ENCODE data around the gene SIDT2. TPM values are rescaled to one million over a fixed set of nuclear protein-coding genes. Genes with fewer than 3 reads are reported as not detected.

SIDT2 gene
- total RNA-seq, 1 experiment from 2014 or later: 27.6 TPM

DNA sequence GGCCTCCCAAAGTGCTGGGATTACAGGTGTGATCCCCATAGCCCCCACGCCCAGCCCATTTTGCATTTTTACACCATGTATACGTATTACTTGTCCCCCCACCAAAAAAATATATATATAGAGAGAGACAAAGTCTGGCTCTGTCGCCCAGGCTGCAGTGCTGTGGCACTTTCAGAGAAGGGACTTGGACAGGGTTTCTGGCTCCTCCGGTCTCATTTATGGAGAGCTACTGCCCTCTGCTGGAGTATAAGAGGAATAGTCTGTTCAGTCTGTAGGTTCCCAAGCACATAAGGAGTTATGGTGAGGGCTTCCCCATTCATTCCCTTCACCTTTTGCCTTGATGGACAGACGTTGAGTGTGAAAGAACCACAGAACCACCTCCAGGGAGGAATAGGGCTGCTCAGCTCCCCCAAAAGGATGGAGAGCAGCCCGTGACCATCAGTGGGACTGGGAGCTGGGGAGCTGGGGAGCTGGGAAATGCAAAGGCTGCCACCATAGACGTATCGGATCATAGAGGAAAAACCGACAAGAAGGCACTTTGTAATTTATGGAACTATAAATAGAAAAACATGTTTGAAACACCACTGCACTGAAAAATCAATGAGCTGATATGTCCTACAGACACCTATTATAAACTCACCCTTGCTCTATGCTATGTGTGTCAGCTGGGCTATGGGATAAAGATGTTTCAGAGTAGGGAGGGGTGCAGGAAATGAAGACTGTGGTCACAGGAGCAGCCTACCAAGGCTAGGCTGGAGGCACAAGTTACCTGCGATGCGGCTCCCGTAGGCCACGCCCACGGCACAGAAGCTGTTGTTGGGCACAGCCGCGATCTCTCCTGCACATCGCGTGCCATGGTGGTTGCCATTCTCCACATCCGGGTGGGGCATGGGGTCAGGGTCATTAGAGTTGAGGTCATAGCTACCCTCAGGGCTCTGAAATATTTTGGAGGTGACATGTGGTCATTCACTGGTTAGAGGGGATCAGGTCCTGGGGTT is 48.1 kb downstream of the SIDT2 start:
- ChIA-PET CTCF (interaction anchor here (0.6 to 6.2 kb wide), 18 partner anchors 11 to 435 kb away, joined by 3 to 68 read pairs (median 4); partner anchors contain the start of genes APOA5, CEP164, PAFAH1B2 and SIDT2), POLR2A (interaction anchor here (0.5 to 1.5 kb wide), 4 partner anchors 13 to 117 kb away, joined by 3 to 5 read pairs (median 4); partner anchors contain the start of gene SIDT2)
- Mint-ChIP-seq H3K27ac (no peak overlapping the region; the same call in 1 of the 2 replicates), H3K36me3 (peaks cover 5% of the 10 kb centered on the region; the same call in 1 of the 2 replicates), H3K4me1 (peaks cover 14% of the 10 kb centered on the region), H3K9me3 (no peaks in the 10 kb centered on the region), H3K4me3 (no peak overlapping the region), H3K27me3 (ENCODE audit: low read depth) (no peaks in the 10 kb centered on the region)
- peak; percentile 92 for ATAC-seq
- TF ChIP-seq, protein P1, sequence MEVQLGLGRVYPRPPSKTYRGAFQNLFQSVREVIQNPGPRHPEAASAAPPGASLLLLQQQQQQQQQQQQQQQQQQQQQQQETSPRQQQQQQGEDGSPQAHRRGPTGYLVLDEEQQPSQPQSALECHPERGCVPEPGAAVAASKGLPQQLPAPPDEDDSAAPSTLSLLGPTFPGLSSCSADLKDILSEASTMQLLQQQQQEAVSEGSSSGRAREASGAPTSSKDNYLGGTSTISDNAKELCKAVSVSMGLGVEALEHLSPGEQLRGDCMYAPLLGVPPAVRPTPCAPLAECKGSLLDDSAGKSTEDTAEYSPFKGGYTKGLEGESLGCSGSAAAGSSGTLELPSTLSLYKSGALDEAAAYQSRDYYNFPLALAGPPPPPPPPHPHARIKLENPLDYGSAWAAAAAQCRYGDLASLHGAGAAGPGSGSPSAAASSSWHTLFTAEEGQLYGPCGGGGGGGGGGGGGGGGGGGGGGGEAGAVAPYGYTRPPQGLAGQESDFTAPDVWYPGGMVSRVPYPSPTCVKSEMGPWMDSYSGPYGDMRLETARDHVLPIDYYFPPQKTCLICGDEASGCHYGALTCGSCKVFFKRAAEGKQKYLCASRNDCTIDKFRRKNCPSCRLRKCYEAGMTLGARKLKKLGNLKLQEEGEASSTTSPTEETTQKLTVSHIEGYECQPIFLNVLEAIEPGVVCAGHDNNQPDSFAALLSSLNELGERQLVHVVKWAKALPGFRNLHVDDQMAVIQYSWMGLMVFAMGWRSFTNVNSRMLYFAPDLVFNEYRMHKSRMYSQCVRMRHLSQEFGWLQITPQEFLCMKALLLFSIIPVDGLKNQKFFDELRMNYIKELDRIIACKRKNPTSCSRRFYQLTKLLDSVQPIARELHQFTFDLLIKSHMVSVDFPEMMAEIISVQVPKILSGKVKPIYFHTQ (CRISPR knock-in tag; IDR thresholded peaks at IDR 0.05): no peak
- TF ChIP-seq, protein P2, sequence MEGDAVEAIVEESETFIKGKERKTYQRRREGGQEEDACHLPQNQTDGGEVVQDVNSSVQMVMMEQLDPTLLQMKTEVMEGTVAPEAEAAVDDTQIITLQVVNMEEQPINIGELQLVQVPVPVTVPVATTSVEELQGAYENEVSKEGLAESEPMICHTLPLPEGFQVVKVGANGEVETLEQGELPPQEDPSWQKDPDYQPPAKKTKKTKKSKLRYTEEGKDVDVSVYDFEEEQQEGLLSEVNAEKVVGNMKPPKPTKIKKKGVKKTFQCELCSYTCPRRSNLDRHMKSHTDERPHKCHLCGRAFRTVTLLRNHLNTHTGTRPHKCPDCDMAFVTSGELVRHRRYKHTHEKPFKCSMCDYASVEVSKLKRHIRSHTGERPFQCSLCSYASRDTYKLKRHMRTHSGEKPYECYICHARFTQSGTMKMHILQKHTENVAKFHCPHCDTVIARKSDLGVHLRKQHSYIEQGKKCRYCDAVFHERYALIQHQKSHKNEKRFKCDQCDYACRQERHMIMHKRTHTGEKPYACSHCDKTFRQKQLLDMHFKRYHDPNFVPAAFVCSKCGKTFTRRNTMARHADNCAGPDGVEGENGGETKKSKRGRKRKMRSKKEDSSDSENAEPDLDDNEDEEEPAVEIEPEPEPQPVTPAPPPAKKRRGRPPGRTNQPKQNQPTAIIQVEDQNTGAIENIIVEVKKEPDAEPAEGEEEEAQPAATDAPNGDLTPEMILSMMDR (IDR thresholded peaks at IDR 0.05): peak; percentile 52
- TF ChIP-seq, protein P3, sequence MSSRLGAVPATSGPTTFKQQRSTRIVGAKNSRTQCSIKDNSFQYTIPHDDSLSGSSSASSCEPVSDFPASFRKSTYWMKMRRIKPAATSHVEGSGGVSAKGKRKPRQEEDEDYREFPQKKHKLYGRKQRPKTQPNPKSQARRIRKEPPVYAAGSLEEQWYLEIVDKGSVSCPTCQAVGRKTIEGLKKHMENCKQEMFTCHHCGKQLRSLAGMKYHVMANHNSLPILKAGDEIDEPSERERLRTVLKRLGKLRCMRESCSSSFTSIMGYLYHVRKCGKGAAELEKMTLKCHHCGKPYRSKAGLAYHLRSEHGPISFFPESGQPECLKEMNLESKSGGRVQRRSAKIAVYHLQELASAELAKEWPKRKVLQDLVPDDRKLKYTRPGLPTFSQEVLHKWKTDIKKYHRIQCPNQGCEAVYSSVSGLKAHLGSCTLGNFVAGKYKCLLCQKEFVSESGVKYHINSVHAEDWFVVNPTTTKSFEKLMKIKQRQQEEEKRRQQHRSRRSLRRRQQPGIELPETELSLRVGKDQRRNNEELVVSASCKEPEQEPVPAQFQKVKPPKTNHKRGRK (CRISPR knock-in tag; IDR thresholded peaks at IDR 0.05; ENCODE audit: borderline replicate concordance): no peak
- no peak for DNase-seq (ENCODE audit: low spot score)

DNA sequence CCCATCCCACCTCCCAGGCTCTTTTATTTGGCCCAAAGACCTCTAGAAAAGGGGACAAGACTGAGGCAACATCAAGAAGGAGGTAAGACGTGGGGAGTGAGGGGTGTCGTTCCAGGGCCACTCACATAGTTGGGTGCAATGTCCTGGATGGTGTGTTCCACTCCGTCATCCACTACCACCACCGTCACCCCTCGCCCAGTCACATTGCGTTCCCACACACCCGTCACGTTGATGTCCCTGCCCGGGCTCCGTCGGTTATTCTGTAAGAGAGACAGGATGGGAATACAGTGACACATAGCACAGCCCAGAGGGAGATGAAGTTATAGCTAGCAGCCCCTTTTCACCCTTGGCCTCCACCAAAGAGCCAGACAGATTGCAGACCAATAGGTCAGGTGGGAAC is 49.5 kb downstream of the SIDT2 start:
- no peak for ATAC-seq
- Mint-ChIP-seq H3K27ac (0 out of 2 replicates have a peak overlapping the region, but pooled peaks have one; percentile 41), H3K27me3 (ENCODE audit: low read depth) (no peaks in the 10 kb centered on the region), H3K4me3 (no peak overlapping the region), H3K36me3 (peaks cover 5% of the 10 kb centered on the region; the same call in 1 of the 2 replicates), H3K9me3 (no peaks in the 10 kb centered on the region), H3K4me1 (peaks cover 12% of the 10 kb centered on the region)
- CTCF ChIA-PET: interaction anchor here (0.9 to 6.2 kb wide), 2 partner anchors 23 to 49 kb away, joined by 4 to 68 read pairs; partner anchors contain the start of gene SIDT2
- TF ChIP-seq ESRRA (CRISPR knock-in tag; IDR thresholded peaks at IDR 0.05; ENCODE audit: borderline replicate concordance) (no peak), RORB (CRISPR knock-in tag; IDR thresholded peaks at IDR 0.05) (no peak), FOXJ3 (CRISPR knock-in tag; IDR thresholded peaks at IDR 0.05; ENCODE audit: borderline replicate concordance) (no peak), TEAD4 (CRISPR knock-in tag; IDR thresholded peaks at IDR 0.05) (no peak), KAT7 (CRISPR knock-in tag; IDR thresholded peaks at IDR 0.05; ENCODE audit: borderline replicate concordance) (no peak), ZNF219 (CRISPR knock-in tag; IDR thresholded peaks at IDR 0.05; ENCODE audit: borderline replicate concordance) (no peak)
- TF ChIP-seq, protein P4, sequence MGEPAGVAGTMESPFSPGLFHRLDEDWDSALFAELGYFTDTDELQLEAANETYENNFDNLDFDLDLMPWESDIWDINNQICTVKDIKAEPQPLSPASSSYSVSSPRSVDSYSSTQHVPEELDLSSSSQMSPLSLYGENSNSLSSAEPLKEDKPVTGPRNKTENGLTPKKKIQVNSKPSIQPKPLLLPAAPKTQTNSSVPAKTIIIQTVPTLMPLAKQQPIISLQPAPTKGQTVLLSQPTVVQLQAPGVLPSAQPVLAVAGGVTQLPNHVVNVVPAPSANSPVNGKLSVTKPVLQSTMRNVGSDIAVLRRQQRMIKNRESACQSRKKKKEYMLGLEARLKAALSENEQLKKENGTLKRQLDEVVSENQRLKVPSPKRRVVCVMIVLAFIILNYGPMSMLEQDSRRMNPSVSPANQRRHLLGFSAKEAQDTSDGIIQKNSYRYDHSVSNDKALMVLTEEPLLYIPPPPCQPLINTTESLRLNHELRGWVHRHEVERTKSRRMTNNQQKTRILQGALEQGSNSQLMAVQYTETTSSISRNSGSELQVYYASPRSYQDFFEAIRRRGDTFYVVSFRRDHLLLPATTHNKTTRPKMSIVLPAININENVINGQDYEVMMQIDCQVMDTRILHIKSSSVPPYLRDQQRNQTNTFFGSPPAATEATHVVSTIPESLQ (CRISPR knock-in tag; IDR thresholded peaks at IDR 0.05): no peak
- TF ChIP-seq, protein P5, sequence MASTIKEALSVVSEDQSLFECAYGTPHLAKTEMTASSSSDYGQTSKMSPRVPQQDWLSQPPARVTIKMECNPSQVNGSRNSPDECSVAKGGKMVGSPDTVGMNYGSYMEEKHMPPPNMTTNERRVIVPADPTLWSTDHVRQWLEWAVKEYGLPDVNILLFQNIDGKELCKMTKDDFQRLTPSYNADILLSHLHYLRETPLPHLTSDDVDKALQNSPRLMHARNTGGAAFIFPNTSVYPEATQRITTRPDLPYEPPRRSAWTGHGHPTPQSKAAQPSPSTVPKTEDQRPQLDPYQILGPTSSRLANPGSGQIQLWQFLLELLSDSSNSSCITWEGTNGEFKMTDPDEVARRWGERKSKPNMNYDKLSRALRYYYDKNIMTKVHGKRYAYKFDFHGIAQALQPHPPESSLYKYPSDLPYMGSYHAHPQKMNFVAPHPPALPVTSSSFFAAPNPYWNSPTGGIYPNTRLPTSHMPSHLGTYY (CRISPR knock-in tag; IDR thresholded peaks at IDR 0.05): no peak
- TF ChIP-seq, protein P6, sequence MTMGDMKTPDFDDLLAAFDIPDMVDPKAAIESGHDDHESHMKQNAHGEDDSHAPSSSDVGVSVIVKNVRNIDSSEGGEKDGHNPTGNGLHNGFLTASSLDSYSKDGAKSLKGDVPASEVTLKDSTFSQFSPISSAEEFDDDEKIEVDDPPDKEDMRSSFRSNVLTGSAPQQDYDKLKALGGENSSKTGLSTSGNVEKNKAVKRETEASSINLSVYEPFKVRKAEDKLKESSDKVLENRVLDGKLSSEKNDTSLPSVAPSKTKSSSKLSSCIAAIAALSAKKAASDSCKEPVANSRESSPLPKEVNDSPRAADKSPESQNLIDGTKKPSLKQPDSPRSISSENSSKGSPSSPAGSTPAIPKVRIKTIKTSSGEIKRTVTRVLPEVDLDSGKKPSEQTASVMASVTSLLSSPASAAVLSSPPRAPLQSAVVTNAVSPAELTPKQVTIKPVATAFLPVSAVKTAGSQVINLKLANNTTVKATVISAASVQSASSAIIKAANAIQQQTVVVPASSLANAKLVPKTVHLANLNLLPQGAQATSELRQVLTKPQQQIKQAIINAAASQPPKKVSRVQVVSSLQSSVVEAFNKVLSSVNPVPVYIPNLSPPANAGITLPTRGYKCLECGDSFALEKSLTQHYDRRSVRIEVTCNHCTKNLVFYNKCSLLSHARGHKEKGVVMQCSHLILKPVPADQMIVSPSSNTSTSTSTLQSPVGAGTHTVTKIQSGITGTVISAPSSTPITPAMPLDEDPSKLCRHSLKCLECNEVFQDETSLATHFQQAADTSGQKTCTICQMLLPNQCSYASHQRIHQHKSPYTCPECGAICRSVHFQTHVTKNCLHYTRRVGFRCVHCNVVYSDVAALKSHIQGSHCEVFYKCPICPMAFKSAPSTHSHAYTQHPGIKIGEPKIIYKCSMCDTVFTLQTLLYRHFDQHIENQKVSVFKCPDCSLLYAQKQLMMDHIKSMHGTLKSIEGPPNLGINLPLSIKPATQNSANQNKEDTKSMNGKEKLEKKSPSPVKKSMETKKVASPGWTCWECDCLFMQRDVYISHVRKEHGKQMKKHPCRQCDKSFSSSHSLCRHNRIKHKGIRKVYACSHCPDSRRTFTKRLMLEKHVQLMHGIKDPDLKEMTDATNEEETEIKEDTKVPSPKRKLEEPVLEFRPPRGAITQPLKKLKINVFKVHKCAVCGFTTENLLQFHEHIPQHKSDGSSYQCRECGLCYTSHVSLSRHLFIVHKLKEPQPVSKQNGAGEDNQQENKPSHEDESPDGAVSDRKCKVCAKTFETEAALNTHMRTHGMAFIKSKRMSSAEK (CRISPR knock-in tag; IDR thresholded peaks at IDR 0.05; ENCODE audit: borderline replicate concordance): no peak
- TF ChIP-seq, protein P3 (CRISPR knock-in tag; IDR thresholded peaks at IDR 0.05; ENCODE audit: borderline replicate concordance): no peak
- DNase-seq (ENCODE audit: low spot score): no peak
- POLR2A ChIA-PET: no interaction called here

Measured in WTC11 (cell line).